Body of pancreas (tissue), 4 donors: ENCODE measurements around the gene CBFA2T3.

Experiments
- CTCF ChIP-seq, 7 experiments: fragments of 450-650 bp in 4 of 7; fragments of 200-600 bp in 3 of 7; sonication (generic) in 3 of 7; IDR thresholded peaks; one replicate each; pipeline ENCODE4 v1.5.1; 2016 to 2019; ENCODE audit warnings: antibody characterized with exemption in 7 of 7
- POLR2A ChIP-seq, 3 donors: fragments of 450-650 bp; IDR thresholded peaks; one replicate each; pipeline ENCODE4 v1.6.1; 2016; ENCODE audit warnings: antibody characterized with exemption in 3 of 3, mild to moderate bottlenecking in 2 of 3

- no peak for TF ChIP-seq CTCF (IDR thresholded peaks at IDR 0.05)
- TF ChIP-seq POLR2A (IDR thresholded peaks at IDR 0.05), result no peak
These were observed 121.8 kb downstream of the CBFA2T3 start for GRCh38 chr16:88855176-88855575.
